ENCODE results near the gene RPAP2. TPM values are rescaled to one million over a fixed set of nuclear protein-coding genes. Genes with fewer than 3 reads are reported as not detected.

RPAP2 gene
- polyA plus RNA-seq, 2 of the 4 experiments (the other 2 are of a cell fraction), result 5.8 to 18.5 TPM

GRCh38 chr1:92444351-92444750 is 145.5 kb downstream of the RPAP2 start:
- Histone ChIP-seq H3K4me1 (peaks cover 2% of the 10 kb centered on the region; the same call in 1 of the 3 replicates), H3K4me2 (no peak overlapping the region), H3K27ac (no peak overlapping the region), H3K9me3 (no peaks in the 10 kb centered on the region), H3K4me3 (no peak overlapping the region)
- 73% methylated on average over 1 of the region's 1 CpG for WGBS (ENCODE audit: missing lambda C conversion rate)
- ATAC-seq (no peak), DNase-seq (ENCODE audit: low read depth in 1 of 2, low spot score in 1 of 2) (no peak), FAIRE-seq (no peak)
- POLR2A ChIA-PET, result no interaction called here
- TF ChIP-seq MYC (IDR thresholded peaks at IDR 0.05; ENCODE audit: borderline replicate concordance, low read length) (no peak), CTCF (IDR thresholded peaks at IDR 0.05) (no peak), MAFK (IDR thresholded peaks at IDR 0.05; ENCODE audit: partially characterized antibody) (no peak), FOSL2 (IDR thresholded peaks at IDR 0.05) (no peak), FOSL2 (CRISPR knock-in tag; IDR thresholded peaks at IDR 0.05) (no peak), SMC3 (IDR thresholded peaks at IDR 0.05) (no peak)
- TF ChIP-seq, protein P1, sequence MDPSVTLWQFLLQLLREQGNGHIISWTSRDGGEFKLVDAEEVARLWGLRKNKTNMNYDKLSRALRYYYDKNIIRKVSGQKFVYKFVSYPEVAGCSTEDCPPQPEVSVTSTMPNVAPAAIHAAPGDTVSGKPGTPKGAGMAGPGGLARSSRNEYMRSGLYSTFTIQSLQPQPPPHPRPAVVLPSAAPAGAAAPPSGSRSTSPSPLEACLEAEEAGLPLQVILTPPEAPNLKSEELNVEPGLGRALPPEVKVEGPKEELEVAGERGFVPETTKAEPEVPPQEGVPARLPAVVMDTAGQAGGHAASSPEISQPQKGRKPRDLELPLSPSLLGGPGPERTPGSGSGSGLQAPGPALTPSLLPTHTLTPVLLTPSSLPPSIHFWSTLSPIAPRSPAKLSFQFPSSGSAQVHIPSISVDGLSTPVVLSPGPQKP (IDR thresholded peaks at IDR 0.05; ENCODE audit: low read depth, low read length), result no peak
- CTCF ChIA-PET, result interaction anchor here (0.6 kb wide), 1 partner anchor 130 kb away, joined by 4 read pairs; no protein-coding TSS in a partner anchor

DNA sequence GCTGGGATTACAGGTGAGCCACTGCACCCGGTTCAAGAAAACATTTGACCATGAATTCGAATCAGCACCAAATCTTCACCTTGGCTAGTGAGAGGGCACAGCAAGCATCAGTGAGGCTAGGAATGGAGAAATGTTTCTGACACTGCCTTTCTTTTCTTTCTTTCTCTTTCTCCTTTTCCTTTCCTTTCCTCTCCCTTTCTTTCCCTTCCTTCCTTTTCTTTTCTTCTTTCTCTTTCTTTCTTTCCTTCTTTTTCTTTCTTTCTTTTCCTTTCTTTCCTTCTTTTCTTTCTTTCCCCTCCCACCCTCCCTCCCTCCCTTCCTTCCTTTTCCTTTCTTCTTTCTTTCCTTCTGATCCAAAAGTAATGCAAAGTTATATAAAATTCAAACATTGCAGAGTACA is 147.0 kb downstream of the RPAP2 start:
- no peak for FAIRE-seq
- no peak for DNase-seq (ENCODE audit: low read depth in 1 of 2, low spot score in 1 of 2)
- 36% methylated on average over 2 of the region's 2 CpGs for WGBS (ENCODE audit: missing lambda C conversion rate)
- Histone ChIP-seq H3K27ac (no peak overlapping the region), H3K4me1 (peaks cover 2% of the 10 kb centered on the region; the same call in 1 of the 3 replicates), H3K4me3 (no peak overlapping the region), H3K9me3 (no peaks in the 10 kb centered on the region), H3K4me2 (no peak overlapping the region)
- ChIA-PET CTCF (no interaction called here), POLR2A (no interaction called here)
- ATAC-seq, result no peak
- no peak for TF ChIP-seq ZSCAN20 (CRISPR knock-in tag; IDR thresholded peaks at IDR 0.05)
- no peak for TF ChIP-seq MAX (IDR thresholded peaks at IDR 0.05)
- no peak for TF ChIP-seq HOXB5 (CRISPR knock-in tag; IDR thresholded peaks at IDR 0.05)
- no peak for TF ChIP-seq MYC (IDR thresholded peaks at IDR 0.05; ENCODE audit: borderline replicate concordance, low read length)
- TF ChIP-seq CTCF (IDR thresholded peaks at IDR 0.05), result no peak
- no peak for TF ChIP-seq ZC3H11A (IDR thresholded peaks at IDR 0.05)
- no peak for TF ChIP-seq RAD21 (conservative IDR thresholded peaks at IDR 0.05 in 1 of 2, IDR thresholded peaks at IDR 0.05 in 1 of 2)
- TF ChIP-seq JUN (IDR thresholded peaks at IDR 0.05), result no peak
- TF ChIP-seq MAFK (IDR thresholded peaks at IDR 0.05; ENCODE audit: partially characterized antibody), result no peak

GRCh38 chr1:92446546-92446945 is 147.7 kb downstream of the RPAP2 start:
- TF ChIP-seq JUNB (IDR thresholded peaks at IDR 0.05), result no peak
- no peak for TF ChIP-seq NR3C1 (IDR thresholded peaks at IDR 0.05)
- TF ChIP-seq ATOH8 (CRISPR knock-in tag; IDR thresholded peaks at IDR 0.05; ENCODE audit: low read depth), result no peak
- no peak for TF ChIP-seq TP53 (CRISPR knock-in tag; IDR thresholded peaks at IDR 0.05)
- TF ChIP-seq CBX8 (IDR thresholded peaks at IDR 0.05), result no peak
- TF ChIP-seq RARB (CRISPR knock-in tag; IDR thresholded peaks at IDR 0.05), result no peak
- TF ChIP-seq HMGXB4 (CRISPR knock-in tag; IDR thresholded peaks at IDR 0.05; ENCODE audit: borderline replicate concordance), result no peak
- peak in 1 of 2 experiments; percentile 53; a peak in 3 of 6 replicates for ATAC-seq
- Histone ChIP-seq H3K4me3 (no peak overlapping the region), H3K9me3 (no peaks in the 10 kb centered on the region), H3K27ac (no peak overlapping the region), H3K4me2 (no peak overlapping the region), H3K4me1 (peaks cover 2% of the 10 kb centered on the region; the same call in 1 of the 3 replicates)
- no peak for FAIRE-seq
- POLR2A ChIA-PET, result no interaction called here
- WGBS (ENCODE audit: missing lambda C conversion rate), result 30% methylated on average over 2 of the region's 2 CpGs
- peak in 1 of 2 experiments; percentile 11 for DNase-seq (ENCODE audit: low read depth in 1 of 2, low spot score in 1 of 2)
- CTCF ChIA-PET, result no interaction called here
